Activated T-helper 17 cell treated with anti-CD3 and anti-CD28 coated beads, Interleukin-2, amount 50 U/mL, for 72 hours (primary cell): ENCODE measurements around the gene ZCWPW1. TPM values are rescaled to one million over a fixed set of nuclear protein-coding genes. Genes with fewer than 3 reads are reported as not detected.

Experiments used
- ATAC-seq: fragments of 150-1000 bp; cut with Tn5 transposase; replicated peaks from 2 replicates; pipeline ENCODE4 v1.10.0; 2021; ENCODE audit warnings: mild to moderate bottlenecking, moderate library complexity
- H3K27ac Mint-ChIP-seq: one replicate; pipeline ENCODE4 v1.8.0; 2022; ENCODE audit warnings: mixed read lengths
- H3K27me3 Mint-ChIP-seq: one replicate; pipeline ENCODE4 v1.8.0; 2022; ENCODE audit warnings: mixed read lengths
- H3K36me3 Mint-ChIP-seq: one replicate; pipeline ENCODE4 v1.8.0; 2022; ENCODE audit warnings: low read depth, mild to moderate bottlenecking, mixed read lengths
- H3K4me1 Mint-ChIP-seq: one replicate; pipeline ENCODE4 v1.8.0; 2022; ENCODE audit warnings: mixed read lengths
- H3K4me3 Mint-ChIP-seq: one replicate; pipeline ENCODE4 v1.8.0; 2022; ENCODE audit warnings: mild to moderate bottlenecking, mixed read lengths
- H3K9me3 Mint-ChIP-seq: one replicate; pipeline ENCODE4 v1.8.0; 2022; ENCODE audit warnings: mixed read lengths
- total RNA-seq, 2 donors: library from RNA; stranded (reverse); gene quantifications; one replicate each; pipeline ENCODE4 v1.2.3, GENCODE V29; 2022

The ZCWPW1 gene
- total RNA-seq, 2 donors from 2014 or later = 3.1 to 3.8 TPM

DNA sequence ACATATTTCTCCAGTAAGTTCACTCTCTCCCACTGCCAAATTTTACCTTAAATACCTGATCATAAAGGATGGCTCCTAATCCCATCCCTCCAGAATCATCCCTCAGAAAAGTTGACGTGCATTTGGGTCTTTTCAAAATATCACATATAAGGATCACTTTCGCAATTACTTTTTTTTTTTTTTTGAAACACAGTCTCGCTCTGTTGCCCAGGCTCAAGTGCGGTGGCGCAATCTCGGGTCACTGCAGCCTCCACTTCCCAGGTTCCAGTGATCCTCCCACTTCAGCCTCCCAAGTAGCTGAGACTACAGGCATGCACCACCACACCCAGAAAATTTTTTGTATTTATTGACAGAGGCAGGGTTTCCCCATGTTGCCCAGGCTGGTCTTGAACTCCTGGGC lies 17.4 kb downstream of the ZCWPW1 start:
- Mint-ChIP-seq H3K27ac (no peak overlapping the region), H3K27me3 (no peaks in the 10 kb centered on the region), H3K36me3 (no peaks in the 10 kb centered on the region), H3K9me3 (no peaks in the 10 kb centered on the region), H3K4me3 (no peak overlapping the region), H3K4me1 (no peaks in the 10 kb centered on the region)
- ATAC-seq = no peak

DNA sequence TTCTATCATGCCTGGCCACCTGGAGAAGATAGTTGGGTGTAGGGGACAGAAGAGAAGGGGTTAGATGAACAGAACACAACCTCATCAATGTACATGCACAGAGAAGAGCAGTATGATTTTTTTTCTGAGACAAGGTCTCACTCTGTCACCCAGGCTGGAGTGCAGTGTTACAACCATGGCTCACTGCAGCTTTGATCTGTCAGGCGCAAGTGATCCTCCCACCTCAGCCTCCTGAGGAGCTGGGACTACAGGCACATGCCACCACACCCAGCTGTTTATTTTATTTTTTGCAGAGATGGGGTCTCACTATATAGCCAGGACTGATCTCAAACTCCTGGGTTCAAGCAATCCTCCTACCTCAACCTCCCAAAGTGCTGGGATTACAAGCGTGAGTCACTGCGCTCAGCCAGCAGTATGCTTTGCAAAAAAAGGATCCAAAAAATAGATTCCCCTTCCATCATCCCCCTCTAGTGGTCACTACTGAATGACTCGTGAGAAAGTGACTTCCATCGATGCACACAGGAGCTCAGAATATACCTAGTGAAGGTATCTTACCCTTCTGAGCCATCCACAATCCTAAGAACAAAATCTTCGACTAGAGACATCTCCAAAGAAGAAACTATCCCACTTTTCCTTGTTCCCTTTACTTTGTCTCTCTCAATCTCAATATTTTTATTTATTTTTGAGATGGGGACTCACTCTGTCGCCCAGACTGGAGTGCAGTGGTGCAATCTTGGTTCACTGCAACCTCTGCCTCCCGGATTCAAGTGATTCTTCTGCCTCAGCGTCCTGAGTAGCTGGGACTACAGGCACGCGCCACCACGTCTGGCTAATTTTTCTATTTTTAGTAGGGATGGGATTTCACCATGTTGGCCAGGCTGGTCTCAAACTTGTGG lies 21.0 kb downstream of the ZCWPW1 start:
- Mint-ChIP-seq H3K9me3 (no peaks in the 10 kb centered on the region), H3K4me3 (no peak overlapping the region), H3K27ac (no peak overlapping the region), H3K36me3 (no peaks in the 10 kb centered on the region), H3K4me1 (no peaks in the 10 kb centered on the region), H3K27me3 (no peaks in the 10 kb centered on the region)
- ATAC-seq = peak; percentile 80

DNA sequence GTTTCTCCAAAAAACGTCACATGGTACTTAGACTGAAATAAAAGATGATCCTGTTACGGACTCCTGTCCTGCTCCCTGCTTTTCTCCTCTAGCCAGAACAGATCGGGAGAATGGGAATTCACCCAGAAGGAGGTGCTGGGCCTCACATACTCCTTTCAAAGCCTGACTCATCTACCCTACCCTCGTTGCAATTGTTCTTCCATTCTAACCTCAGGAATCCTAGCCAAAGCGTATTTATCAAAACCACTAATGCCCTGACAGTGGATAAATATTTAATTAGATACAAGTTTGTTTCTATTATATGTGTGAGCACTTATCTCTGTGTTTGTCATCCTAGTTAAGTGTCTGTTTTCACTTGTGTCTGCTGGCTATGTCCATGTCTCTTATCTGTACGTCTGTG lies 21.7 kb downstream of the ZCWPW1 start:
- no peak for ATAC-seq
- no peaks in the 10 kb centered on the region for H3K27me3 Mint-ChIP-seq
- no peak overlapping the region for H3K27ac Mint-ChIP-seq
- no peaks in the 10 kb centered on the region for H3K36me3 Mint-ChIP-seq
- H3K4me3 Mint-ChIP-seq = no peak overlapping the region
- H3K9me3 Mint-ChIP-seq = no peaks in the 10 kb centered on the region
- no peaks in the 10 kb centered on the region for H3K4me1 Mint-ChIP-seq

DNA sequence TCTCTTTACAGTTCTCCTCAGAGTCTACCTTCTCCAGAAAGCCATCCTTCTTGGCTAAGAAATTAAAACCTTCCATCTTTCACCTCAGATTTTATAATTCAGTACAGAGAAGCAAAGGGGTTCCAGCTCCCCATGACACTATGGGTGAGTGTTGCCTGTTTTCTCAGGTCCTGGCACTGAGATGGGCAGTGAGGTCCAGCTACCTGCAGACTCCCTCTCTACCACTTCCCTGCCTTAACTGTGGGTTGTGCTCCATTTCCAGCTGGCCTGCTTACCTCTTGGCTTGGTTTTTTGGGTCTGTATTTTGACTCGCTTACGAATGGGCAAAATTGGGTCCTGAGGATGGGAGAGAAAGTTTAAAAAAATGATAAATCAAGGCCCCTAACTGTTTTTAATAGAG lies 26.3 kb downstream of the ZCWPW1 start:
- Mint-ChIP-seq H3K4me1 (peaks cover 7% of the 10 kb centered on the region), H3K36me3 (no peaks in the 10 kb centered on the region), H3K27ac (no peak overlapping the region), H3K4me3 (no peak overlapping the region), H3K9me3 (no peaks in the 10 kb centered on the region), H3K27me3 (peaks cover 6% of the 10 kb centered on the region)
- ATAC-seq = no peak

DNA sequence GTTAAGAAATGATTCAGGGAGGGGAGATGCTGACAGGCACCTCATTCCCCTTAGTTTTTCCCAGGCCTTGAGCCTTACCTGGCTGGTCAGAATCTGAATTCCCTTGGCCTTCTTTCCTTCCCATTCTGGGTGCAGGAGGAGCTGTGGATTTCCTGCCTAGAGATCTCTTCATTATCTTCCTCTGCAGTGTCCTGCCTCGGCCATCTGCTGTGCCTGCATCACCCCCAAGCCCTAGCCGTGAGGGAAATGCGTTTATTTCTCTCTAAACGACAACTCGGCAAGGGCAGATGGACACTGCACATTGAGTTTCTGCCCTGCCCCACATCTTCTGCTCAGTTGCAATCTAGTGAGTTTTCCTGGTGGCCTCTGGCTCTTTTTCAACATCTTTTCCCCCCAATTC lies 26.7 kb downstream of the ZCWPW1 start:
- Mint-ChIP-seq H3K4me3 (no peak overlapping the region), H3K27me3 (peaks cover 6% of the 10 kb centered on the region), H3K9me3 (no peaks in the 10 kb centered on the region), H3K27ac (no peak overlapping the region), H3K36me3 (no peaks in the 10 kb centered on the region), H3K4me1 (peaks cover 10% of the 10 kb centered on the region)
- no peak for ATAC-seq

DNA sequence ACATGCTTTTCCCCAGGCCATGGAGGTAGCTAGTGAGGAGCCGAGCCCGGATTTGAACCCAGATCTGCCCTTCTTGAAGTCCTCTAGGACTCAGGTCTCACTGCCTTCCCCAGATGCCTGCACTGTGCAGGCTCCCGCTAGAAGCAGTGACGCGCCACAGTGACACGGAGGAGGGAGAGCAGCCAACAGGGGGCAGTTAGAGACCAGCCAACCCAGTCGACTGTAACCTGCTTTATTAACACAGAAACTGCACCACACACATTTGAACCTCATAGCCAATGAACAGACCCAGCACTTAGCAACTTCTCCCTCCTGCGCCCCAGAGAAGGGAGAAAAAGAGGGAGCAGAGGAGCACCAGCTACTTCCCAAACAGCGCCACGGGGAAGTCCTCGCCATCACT lies 27.8 kb downstream of the ZCWPW1 start:
- no peak for ATAC-seq
- Mint-ChIP-seq H3K27ac (no peak overlapping the region), H3K36me3 (no peaks in the 10 kb centered on the region), H3K27me3 (peaks cover 6% of the 10 kb centered on the region), H3K4me1 (peaks cover 16% of the 10 kb centered on the region), H3K9me3 (no peaks in the 10 kb centered on the region), H3K4me3 (no peak overlapping the region)

DNA sequence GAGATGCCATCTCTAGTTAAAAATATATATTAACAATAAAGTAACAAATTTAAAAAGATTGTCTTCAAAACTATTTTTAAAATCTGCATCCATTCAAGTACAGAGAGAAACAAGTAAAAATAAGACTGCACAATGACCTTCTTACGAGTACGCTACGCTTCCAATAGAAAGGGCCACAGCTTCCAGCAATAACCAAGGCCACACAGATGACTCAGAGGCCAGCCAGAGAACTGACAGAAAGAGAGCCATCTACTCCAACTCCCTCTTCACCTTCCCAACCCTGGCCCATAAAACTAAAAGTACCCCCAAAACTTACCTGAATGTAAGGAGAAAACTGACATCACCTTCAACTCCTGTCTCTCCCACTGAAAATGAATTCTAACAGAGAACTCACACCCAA lies 28.5 kb downstream of the ZCWPW1 start:
- no peak overlapping the region for H3K4me3 Mint-ChIP-seq
- no peak for ATAC-seq
- peaks cover 6% of the 10 kb centered on the region for H3K27me3 Mint-ChIP-seq
- H3K9me3 Mint-ChIP-seq = no peaks in the 10 kb centered on the region
- no peak overlapping the region for H3K27ac Mint-ChIP-seq
- H3K4me1 Mint-ChIP-seq = peaks cover 21% of the 10 kb centered on the region
- H3K36me3 Mint-ChIP-seq = no peaks in the 10 kb centered on the region

DNA sequence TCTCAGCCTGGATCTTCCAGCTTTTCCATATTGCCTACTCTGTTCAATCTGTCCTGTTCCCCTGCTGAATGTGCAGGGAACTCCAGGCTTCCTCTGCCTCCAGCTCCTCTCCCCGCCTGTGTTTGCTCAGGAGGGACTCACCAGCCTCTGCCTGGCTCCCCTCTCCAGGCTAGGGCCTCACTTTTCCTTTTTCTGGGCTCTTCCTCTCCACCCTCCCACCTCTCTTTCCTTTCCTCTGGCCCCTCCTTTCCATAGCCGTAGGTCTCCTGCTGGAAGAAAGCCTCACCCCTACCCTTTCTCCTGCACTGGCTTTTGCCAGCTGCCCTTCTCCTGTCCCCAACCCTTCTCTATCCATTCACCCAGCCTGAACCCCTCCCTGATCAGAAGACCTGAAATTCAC lies 30.3 kb downstream of the ZCWPW1 start:
- Mint-ChIP-seq H3K27me3 (peaks cover 11% of the 10 kb centered on the region), H3K9me3 (no peaks in the 10 kb centered on the region), H3K4me1 (peaks cover 26% of the 10 kb centered on the region), H3K27ac (no peak overlapping the region), H3K4me3 (no peak overlapping the region), H3K36me3 (no peaks in the 10 kb centered on the region)
- no peak for ATAC-seq

DNA sequence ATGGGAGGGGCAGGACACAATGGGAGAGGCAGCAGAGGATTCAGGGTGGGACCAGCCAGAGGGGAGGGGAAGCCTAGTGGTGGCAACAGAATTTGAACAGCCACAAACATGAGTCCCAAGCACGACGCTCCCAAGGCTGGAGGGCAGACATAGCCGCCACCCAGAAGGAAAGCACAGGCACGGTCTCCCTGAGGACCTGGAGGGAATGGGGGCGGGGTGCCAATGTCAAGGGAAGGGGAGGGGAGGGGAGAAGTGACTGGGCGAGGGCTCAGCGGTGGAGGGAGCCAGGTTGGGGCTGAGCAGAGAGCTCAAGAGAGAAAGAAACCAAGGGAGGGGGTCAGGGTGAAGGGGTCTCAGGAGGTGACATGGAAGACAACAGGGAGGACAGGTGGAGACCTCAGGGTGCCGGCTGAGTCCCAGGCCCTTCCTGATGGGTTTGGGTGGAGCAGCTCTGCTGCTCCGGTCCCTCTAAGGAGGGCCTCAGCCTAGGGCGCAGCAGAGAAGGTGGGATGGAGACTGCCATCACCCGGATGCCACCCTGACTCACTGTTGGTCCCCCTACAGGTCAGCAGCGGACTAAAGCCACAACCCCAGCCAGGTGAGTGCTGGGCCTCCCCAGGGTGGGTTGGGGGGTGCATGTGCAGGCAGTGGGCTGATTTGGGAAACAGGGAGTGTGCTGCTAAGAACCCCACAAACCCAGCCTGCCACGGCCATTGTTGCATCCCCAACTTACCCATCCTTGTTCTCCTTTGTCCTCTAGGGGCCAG lies 31.0 kb downstream of the ZCWPW1 start:
- Mint-ChIP-seq H3K27ac (peak overlapping the region; percentile 91), H3K4me1 (peaks cover 26% of the 10 kb centered on the region), H3K9me3 (no peaks in the 10 kb centered on the region), H3K27me3 (peaks cover 11% of the 10 kb centered on the region), H3K4me3 (peak overlapping the region; percentile 74), H3K36me3 (no peaks in the 10 kb centered on the region)
- no peak for ATAC-seq

DNA sequence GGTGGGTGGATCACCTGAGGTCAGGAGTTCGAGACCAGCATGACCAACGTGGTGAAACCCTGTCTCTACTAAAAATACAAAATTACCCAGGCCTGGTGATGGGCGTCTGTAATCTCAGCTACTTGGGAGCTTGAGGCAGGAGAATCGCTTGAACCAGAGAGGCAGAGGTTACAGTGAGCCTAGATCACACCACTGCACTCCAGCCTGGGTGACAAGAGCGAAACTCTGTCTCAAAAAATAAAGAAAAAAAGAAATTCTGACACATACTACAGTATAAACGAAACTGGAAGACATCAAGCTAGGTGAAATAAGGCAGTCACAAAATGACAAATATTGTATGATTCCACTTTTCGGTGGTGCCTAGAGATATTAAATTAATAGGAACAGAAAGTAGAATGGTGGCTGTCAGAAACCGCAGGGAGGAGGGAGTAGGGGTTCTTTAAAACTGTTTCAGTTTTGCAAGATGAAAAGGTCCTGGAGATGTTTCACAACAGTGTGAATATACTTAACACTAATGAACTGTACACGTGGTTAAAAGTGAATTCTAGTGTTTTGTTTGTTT lies 32.0 kb downstream of the ZCWPW1 start:
- Mint-ChIP-seq H3K27me3 (peaks cover 11% of the 10 kb centered on the region), H3K4me3 (peak overlapping the region; percentile 74), H3K9me3 (no peaks in the 10 kb centered on the region), H3K36me3 (no peaks in the 10 kb centered on the region), H3K4me1 (peaks cover 26% of the 10 kb centered on the region), H3K27ac (peak overlapping the region; percentile 91)
- ATAC-seq = peak; percentile 97

DNA sequence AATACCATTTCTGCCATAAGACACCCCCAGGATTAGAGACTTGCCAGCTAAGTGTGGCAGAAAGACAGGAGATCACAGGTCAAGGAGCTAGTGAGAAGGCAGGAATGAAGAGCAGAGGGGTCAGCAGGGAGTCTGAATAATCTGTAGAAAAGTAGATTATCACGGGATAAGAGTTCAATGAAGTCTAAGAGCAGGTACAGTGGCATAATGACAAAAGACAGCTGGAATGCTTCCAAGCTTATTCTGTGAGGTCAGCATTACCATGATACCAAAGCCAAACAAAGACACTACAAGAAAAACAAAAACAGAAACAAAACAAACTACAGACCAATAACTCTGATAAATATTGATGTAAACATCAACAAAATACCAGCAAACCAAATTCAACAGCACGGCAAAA lies 34.4 kb downstream of the ZCWPW1 start:
- H3K36me3 Mint-ChIP-seq = no peaks in the 10 kb centered on the region
- no peak overlapping the region for H3K4me3 Mint-ChIP-seq
- H3K27ac Mint-ChIP-seq = no peak overlapping the region
- no peak for ATAC-seq
- peaks cover 26% of the 10 kb centered on the region for H3K4me1 Mint-ChIP-seq
- H3K9me3 Mint-ChIP-seq = no peaks in the 10 kb centered on the region
- H3K27me3 Mint-ChIP-seq = peaks cover 22% of the 10 kb centered on the region

DNA sequence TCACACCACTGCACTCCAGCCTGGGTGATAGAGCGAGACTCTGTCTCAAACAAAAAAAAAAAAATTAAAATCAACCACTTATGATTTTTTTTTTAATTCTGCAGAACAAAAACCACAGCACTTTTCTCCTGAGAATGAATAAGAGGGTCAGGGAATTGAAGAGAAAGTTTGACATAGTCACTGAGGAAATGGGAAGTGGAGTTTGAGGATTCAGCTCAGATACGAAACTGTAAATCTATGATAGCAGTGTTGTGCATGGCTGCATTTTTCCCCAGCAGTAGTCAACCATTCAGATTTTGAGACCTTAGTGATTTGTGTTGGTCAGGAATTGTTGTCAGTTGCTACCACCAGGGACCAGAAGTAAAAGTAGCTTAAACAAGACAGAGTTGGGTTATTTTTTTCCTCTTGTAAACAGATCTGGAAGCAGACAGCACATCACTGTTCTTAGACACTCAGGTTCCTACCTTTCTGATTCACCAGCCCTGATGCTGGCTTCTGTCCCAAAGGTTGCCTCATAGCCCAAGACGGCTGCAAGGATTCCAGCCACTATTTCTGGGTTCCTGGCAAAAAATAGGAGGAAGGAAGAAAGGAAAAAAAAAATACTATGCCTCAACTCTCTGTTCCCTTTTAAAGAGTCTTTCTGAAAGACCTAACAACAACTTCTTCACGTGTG lies 35.1 kb downstream of the ZCWPW1 start:
- peaks cover 23% of the 10 kb centered on the region for H3K4me1 Mint-ChIP-seq
- H3K9me3 Mint-ChIP-seq = no peaks in the 10 kb centered on the region

DNA sequence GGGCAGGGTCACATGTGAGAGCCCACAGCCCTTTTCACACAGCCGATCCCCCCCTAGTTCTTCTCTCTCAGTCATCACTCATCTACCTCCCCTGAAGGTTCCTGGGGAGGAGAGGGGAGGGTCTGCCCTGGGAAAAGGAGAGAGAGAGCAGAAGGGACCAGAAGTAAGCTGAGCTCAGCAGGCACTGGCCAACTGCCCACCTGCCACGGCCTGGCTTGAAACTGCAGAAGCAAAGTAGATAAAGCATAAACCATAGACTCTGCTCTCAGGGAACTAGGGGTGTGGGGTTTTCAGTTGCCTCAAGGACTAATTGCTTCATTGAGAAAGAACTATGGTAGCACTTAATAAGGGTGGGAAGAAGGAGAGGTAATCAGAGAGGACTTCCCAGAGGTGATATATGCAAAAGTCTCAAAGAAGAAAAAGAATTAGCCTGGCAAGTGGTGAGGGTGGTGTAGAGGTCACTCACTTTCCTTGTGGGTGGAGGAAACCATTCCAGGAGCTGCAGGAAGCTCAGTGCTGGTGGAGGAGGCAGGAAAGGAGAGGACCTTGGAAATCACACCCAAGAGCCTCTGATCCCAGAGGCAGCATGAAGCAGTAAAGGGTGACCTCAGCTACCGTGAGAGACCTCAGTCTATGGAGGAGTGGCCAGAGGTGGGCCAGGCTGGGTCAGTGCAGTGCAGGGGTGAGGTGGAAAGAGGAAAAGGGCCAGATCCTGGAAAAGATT lies 38.1 kb downstream of the ZCWPW1 start:
- Mint-ChIP-seq H3K27me3 (peaks cover 16% of the 10 kb centered on the region), H3K36me3 (no peaks in the 10 kb centered on the region), H3K4me1 (peaks cover 8% of the 10 kb centered on the region), H3K4me3 (no peak overlapping the region), H3K9me3 (no peaks in the 10 kb centered on the region), H3K27ac (no peak overlapping the region)
- ATAC-seq = no peak

More for the DNA sequence above, 35.1 kb downstream of the ZCWPW1 start:
- ATAC-seq = no peak
- H3K4me3 Mint-ChIP-seq = no peak overlapping the region
- H3K27ac Mint-ChIP-seq = no peak overlapping the region
- H3K36me3 Mint-ChIP-seq = no peaks in the 10 kb centered on the region
- peaks cover 20% of the 10 kb centered on the region for H3K27me3 Mint-ChIP-seq
